ENCODE results near the gene CXCL17.

DNA sequence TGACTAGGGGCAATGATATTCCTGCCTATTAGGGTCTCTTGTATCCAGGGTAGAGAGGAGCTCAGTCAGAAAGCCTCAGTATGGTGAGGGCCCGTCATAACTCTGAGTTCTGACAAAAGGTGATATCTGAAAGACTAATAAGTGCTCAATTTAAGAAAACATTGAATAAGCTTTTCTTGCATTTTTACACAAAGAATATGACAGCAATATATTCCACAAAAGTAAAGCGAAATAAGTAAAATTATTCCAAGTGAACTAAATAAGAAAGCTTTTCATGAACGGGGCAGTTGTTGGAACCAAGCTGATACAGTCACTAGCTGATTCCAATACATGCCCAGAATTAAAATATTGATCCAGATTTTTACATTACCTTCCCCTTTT, 45.0 kb upstream of the CXCL17 start:
- TF ChIP-seq POLR2A (IDR thresholded peaks at IDR 0.05) (no peak), CTCF (IDR thresholded peaks at IDR 0.05) (no peak)

Data from uterus (tissue), 2 donors.